Right cardiac atrium (tissue), 5 donors: ENCODE measurements around the gene METTL25B. TPM values are rescaled to one million over a fixed set of nuclear protein-coding genes. Genes with fewer than 3 reads are reported as not detected.
A peak's percentile ranks its signal among the peaks of the same experiment; 100 is the strongest.

Experiments used
- ATAC-seq, 2 donors: fragments of 200-7000 bp; cut with Tn5 transposase; one replicate each; pipeline versions ENCODE4 v1.8.0 to v1.9.1; 2020; ENCODE audit warnings: moderate library complexity in 2 of 2, mild to moderate bottlenecking in 1 of 2
- DNase-seq, 3 donors: peaks; one replicate each; pipeline ENCODE4 v3.0.0-alpha.2; 2020
- H3K27ac ChIP-seq: one replicate; pipeline ENCODE4 v1.5.1; 2013; ENCODE audit warnings: mild to moderate bottlenecking, low read length, control low read depth, moderate library complexity
- H3K27me3 ChIP-seq: one replicate; pipeline ENCODE4 v1.6.1; 2013; ENCODE audit not compliant: control insufficient read depth, insufficient read depth
- H3K4me1 ChIP-seq: one replicate; pipeline ENCODE4 v1.6.1; 2013; ENCODE audit warnings: low read length; ENCODE audit not compliant: control insufficient read depth, insufficient read depth
- H3K4me3 ChIP-seq: one replicate; pipeline ENCODE4 v1.5.1; 2013; ENCODE audit warnings: low read length, control low read depth
- H3K9me3 ChIP-seq: one replicate; pipeline ENCODE4 v1.6.1; 2013; ENCODE audit warnings: low read length; ENCODE audit not compliant: control insufficient read depth
- WGBS: extraction: QIAGEN DNeasy Blood & Tissue Kit; methylation state at CpG from one replicate; pipeline ENCODE4 v1.1.7; 2013; 5-methylcytosine and 5-hydroxymethylcytosine counted together
- intact Hi-C, 4 donors: fragments of 100-400 bp; cut with DNase I; formaldehyde crosslinking; loops; one replicate each; pipeline versions ENCODE4 v1.11.0 to v1.14.0; 2022 to 2023
- polyA plus RNA-seq: library from polyadenylated mRNA; stranded (reverse); fragments of 200-250 nt; gene quantifications from one replicate; pipeline ENCODE4 v1.2.3, GENCODE V29; 2013
- total RNA-seq, 4 donors: library from RNA; stranded (reverse); fragmentation: NEBNext Ultra II Directional; extraction: Animal tissue kit (Norgen Biotek cat#: 25700); gene quantifications; one replicate each; pipeline ENCODE4 v1.2.1, GENCODE V29; 2021
- donor health status: healthy with polysubstance abuse.
- donor health status: DM: no; HTN: yes; CAD: no.
- donor health status: DM: no; HTN: no; CAD: no.
- donor health status: DM: no; HTN: yes; CAD: no; lungs with severe emphysema.
- donor health status: DM: yes; HTN: yes; CAD: no.

METTL25B gene
- total and polyA plus RNA-seq, 5 donors: 14.4 to 19.7 (median 17.7) TPM

DNA sequence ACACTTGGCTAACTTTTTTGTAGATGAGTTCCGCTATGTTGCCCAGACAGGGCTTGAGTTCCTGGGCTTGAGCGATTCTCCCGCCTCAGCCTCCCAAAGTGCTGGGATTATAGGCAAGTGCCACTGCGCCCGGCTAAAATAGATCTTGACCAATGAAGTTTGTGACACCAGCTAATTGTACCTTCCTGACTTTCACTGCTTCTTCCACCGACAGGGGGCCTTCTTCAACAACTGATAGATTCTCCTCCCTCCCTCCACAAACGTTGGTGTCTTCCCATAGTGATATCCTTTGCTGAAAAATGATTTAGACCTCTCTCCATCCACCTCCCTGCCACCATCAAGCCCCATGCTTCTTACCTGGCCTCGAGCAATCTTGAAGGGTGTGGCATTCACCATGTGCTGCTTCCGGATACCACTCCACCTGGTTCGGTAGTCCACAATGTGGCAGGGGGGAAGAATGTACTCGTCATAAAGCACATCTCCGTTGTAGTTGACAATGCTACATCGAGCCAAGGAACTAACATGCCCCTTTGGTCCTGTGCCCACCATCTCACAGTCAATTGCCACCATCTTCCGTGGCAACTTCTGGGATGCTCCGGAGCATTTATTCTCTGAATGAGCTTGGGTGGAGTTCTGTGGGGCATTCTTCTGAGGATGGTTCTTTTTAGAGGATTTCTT, 1.6 kb upstream of the METTL25B start:
- intact Hi-C loops: loop anchor here in 3 of 4 donors (2.0 to 10.0 kb wide), 3 partner anchors 36 to 48 kb away; no protein-coding TSS in a partner anchor
- no peaks in the 10 kb centered on the region for H3K9me3 ChIP-seq
- WGBS: 48% methylated on average over 15 of the region's 15 CpGs
- DNase-seq (peak in 1 of 3 donors; percentile 18), ATAC-seq (no peak)
- H3K27ac ChIP-seq: no peak overlapping the region
- no peaks in the 10 kb centered on the region for H3K27me3 ChIP-seq
- no peak overlapping the region for H3K4me3 ChIP-seq
- H3K4me1 ChIP-seq: peaks cover 18% of the 10 kb centered on the region

DNA sequence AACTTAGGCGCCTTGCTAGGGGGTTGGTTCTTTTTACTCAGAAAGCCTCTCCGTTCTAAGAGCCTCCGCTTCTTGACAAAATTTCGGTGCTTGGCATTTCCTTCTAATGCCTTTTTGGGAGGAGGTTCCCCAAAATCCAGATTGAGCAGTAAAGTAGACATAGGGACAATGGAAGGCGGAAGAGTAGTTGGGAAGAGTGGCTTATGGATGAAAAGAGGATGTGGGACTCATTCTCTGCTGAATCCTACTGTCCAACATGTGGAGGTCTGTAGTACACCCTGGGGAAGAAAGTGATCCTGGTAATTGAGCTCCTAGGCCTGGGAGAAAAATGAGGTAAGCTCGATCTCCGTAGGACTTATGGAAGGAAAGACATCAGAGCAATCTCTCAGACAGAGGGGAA, 777 bp upstream of the METTL25B start:
- H3K9me3 ChIP-seq: no peaks in the 10 kb centered on the region
- intact Hi-C loops: loop anchor here in 3 of 4 donors (2.0 to 10.0 kb wide), 3 partner anchors 37 to 47 kb away; no protein-coding TSS in a partner anchor
- no peak overlapping the region for H3K27ac ChIP-seq
- H3K4me1 ChIP-seq: peaks cover 18% of the 10 kb centered on the region
- H3K4me3 ChIP-seq: peak overlapping the region; percentile 64
- DNase-seq (no peak), ATAC-seq (no peak)
- 52% methylated on average over 7 of the region's 7 CpGs for WGBS
- no peaks in the 10 kb centered on the region for H3K27me3 ChIP-seq

DNA sequence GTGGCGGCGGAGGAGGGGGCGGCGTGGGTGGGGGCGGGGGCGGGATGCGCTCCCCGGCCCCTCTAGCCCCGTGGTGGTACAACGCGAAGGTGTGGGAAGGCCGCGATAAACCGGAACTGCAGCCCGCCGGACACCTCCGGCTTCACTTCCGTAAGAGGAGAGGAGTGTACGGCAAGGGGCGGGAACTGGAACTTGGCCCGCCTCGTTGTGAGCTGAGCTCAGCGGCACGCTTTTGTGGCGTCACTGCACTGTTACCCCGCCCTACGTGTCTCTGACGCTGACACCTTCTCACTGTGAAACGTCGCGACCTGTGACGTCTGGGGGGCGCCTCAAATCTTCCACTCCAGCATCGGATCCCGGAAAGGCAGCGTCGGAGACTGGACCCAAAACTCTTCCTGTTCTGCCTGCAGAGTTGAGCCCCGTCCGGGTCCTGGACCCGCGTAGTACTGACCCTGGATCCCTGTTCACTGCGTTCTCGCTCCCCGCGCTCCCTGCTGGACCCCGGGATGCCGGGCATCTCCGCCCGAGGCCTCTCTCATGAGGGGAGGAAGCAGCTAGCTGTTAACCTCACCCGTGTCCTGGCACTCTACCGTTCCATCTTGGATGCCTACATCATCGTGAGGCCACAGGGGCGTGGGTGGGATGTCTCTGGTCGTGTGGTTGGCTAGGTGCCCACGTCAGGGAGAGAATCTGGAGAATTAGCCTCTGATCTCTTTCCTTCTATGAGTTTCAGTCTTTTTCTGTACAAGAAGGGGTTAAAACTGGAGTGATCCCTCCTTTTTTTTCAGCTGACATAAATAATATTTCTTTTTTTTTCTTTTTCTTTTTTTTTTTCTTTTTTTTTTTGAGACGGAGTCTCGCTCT, 562 bp downstream of the METTL25B start, which contains the start of gene ISG20L2:
Gene ISG20L2 (minus strand): TSS at position 168 of the 864 bp plus-strand sequence. CDS start 1,114 bp downstream, outside the sequence.
- peak within 1 kb of the TSS; percentile 78 for H3K27ac ChIP-seq
- H3K9me3 ChIP-seq: no peaks in the 10 kb centered on the region
- DNase-seq (peak; percentile 98 to 99 (median 99)), ATAC-seq (peak; percentile 96 to 97)
- peaks cover 18% of the 10 kb centered on the region for H3K4me1 ChIP-seq
- WGBS: under 1% methylated on average over 57 of the region's 57 CpGs
- H3K4me3 ChIP-seq: peak within 1 kb of the TSS; percentile 64
- no peaks in the 10 kb centered on the region for H3K27me3 ChIP-seq
- intact Hi-C loops: loop anchor here in 2 of 4 donors (5.0 to 10.0 kb wide), 2 partner anchors 42 to 46 kb away; no protein-coding TSS in a partner anchor

GRCh38 chr1:156733989-156734584, 5.8 kb downstream of the METTL25B start:
- ATAC-seq (no peak), DNase-seq (peak in 1 of 3 donors; percentile 53)
- Histone ChIP-seq H3K4me3 (no peak overlapping the region), H3K4me1 (no peaks in the 10 kb centered on the region), H3K27ac (no peak overlapping the region), H3K9me3 (no peaks in the 10 kb centered on the region), H3K27me3 (no peaks in the 10 kb centered on the region)
- intact Hi-C loops: no loop called here
- 93% methylated on average over 20 of the region's 20 CpGs for WGBS

GRCh38 chr1:156738407-156738806, 10.1 kb downstream of the METTL25B start:
- Histone ChIP-seq H3K27me3 (no peaks in the 10 kb centered on the region), H3K27ac (no peak overlapping the region), H3K9me3 (no peaks in the 10 kb centered on the region), H3K4me3 (no peak overlapping the region), H3K4me1 (no peaks in the 10 kb centered on the region)
- ATAC-seq: no peak
- DNase-seq: peak in 1 of 3 donors; percentile 39
- 94% methylated on average over 10 of the region's 10 CpGs for WGBS
- intact Hi-C loops: no loop called here

DNA sequence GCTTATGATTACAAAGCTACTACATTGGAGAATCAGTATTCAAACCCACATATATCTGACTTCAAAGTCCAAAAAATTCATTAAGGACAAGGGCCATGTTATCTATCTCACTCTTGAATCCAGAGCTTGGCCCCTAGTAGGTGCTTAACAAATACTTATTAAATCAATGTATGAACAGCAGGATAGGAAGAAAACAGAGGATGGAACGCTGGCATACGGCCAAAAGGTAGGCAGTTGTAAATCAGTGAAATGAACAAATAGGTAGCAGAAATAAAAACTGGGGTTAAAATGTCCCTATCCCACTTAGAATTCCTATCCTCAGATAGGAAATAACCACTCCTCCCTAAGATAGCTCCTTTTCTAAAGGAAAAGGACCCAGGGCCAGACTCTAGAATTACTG, 10.6 kb downstream of the METTL25B start:
- intact Hi-C loops: no loop called here
- Histone ChIP-seq H3K4me1 (no peaks in the 10 kb centered on the region), H3K27ac (no peak overlapping the region), H3K27me3 (no peaks in the 10 kb centered on the region), H3K9me3 (no peaks in the 10 kb centered on the region), H3K4me3 (no peak overlapping the region)
- no peak for ATAC-seq
- DNase-seq: peak in 1 of 3 donors; percentile 4
- WGBS: 78% methylated on average over 2 of the region's 2 CpGs

DNA sequence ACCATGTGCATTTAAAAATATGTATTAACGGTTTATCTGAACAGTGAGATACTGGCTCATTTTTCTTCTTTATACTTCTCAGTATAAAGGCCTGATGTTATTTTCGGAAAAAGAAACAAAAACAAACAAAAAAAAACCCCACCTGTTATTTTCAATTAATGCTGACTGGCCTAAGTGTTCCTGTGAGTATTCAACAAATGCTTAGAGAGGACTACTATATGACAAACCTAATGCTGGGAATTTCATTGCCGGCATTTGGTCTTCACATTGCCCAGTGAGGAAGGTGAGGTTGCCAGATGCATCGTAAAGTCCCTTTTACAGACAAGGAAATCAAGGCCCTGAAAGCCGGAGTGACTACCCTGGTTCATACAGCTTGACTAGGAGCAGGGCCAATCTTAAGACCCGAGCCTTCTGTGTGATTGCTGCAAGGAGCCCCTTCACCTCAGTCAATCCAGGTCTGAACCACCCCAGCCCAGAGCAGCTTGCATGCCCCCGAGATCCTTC, 12.0 kb downstream of the METTL25B start:
- Histone ChIP-seq H3K27me3 (no peaks in the 10 kb centered on the region), H3K4me1 (no peaks in the 10 kb centered on the region), H3K9me3 (no peaks in the 10 kb centered on the region), H3K4me3 (peak overlapping the region; percentile 52), H3K27ac (peak overlapping the region; percentile 34)
- WGBS: 25% methylated on average over 7 of the region's 7 CpGs
- ATAC-seq (peak; percentile 3 to 7), DNase-seq (no peak)
- intact Hi-C loops: no loop called here

- Histone ChIP-seq H3K27ac (peak within 1 kb of the TSS; percentile 71), H3K4me1 (peaks cover 3% of the 10 kb centered on the region), H3K27me3 (no peaks in the 10 kb centered on the region), H3K4me3 (peak within 1 kb of the TSS; percentile 52), H3K9me3 (no peaks in the 10 kb centered on the region)
- peak; percentile 94 to 95 for ATAC-seq
- under 1% methylated on average over 38 of the region's 38 CpGs for WGBS
- peak; percentile 96 to 99 (median 98) for DNase-seq
- intact Hi-C loops: no loop called here
Measured at GRCh38 chr1:156740741-156741480, 12.6 kb downstream of the METTL25B start, which contains the start of gene MRPL24. MRPL24 (minus strand) TSS chr1:156741088; CDS start chr1:156738704, 2,384 bp downstream.

DNA sequence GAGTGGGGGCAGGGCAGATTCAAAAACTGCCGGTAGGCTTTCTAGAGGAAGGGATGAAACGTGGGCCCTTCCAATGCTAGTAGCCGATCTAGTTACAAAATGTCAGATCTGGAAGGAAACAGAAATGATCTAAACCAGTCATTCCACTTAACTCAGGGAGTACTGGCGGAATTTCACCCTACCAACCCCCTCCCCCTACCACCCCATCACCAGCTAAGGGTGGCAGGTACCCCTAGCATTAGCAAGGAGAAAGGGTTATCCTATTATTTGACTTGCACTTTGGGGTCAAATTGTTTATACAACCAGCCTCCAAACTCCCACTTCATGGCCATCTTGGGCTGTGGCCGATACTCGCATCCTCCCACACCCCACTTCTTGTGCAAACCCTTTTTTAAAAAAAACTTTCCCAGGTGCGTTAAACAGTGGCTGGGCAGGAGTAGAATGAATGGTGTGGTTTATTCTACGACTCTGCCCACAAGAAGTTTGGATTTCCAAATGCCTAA, 13.3 kb downstream of the METTL25B start:
- Histone ChIP-seq H3K27ac (peak overlapping the region; percentile 71), H3K4me3 (peak overlapping the region; percentile 8), H3K4me1 (peaks cover 6% of the 10 kb centered on the region), H3K9me3 (no peaks in the 10 kb centered on the region), H3K27me3 (no peaks in the 10 kb centered on the region)
- ATAC-seq (peak in 1 of 2 donors; percentile 1), DNase-seq (no peak)
- intact Hi-C loops: no loop called here
- 54% methylated on average over 8 of the region's 8 CpGs for WGBS

DNA sequence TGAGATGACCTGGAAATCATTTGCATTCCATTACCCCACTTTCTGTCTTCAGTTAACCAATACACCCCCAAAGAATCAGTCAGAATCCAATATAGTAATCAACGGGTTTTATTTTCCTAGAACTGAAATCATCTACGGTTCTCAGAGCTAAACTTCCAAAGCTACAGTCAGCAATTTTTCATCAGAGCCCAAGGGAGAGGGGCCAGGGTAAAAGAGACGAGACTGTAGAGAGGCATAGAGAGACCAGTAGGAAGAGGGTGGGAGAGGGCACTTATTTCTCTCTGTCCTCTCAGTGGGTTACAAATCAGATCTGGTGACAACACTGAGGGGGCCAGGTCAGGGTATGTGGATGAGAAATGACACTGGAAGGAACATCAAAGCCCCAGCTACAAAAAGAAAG, 13.7 kb downstream of the METTL25B start:
- WGBS: 81% methylated on average over 3 of the region's 3 CpGs
- intact Hi-C loops: no loop called here
- peak overlapping the region; percentile 25 for H3K27ac ChIP-seq
- H3K4me3 ChIP-seq: no peak overlapping the region
- no peak for ATAC-seq
- no peaks in the 10 kb centered on the region for H3K27me3 ChIP-seq
- H3K4me1 ChIP-seq: peaks cover 6% of the 10 kb centered on the region
- peak in 1 of 3 donors; percentile 14 for DNase-seq
- no peaks in the 10 kb centered on the region for H3K9me3 ChIP-seq
